ENCODE measurements around the gene FEZF1.

GRCh38 chr7:122298618-122299017 lies 5.9 kb downstream of the FEZF1 start:
- no peak for TF ChIP-seq SIN3A (IDR thresholded peaks at IDR 0.05; ENCODE audit: borderline replicate concordance, insufficient read depth, low read length)
- no peak for TF ChIP-seq REST (IDR thresholded peaks at IDR 0.05; ENCODE audit: insufficient read depth in 1 of 2, low read depth in 2 of 2, low read length in 2 of 2)

Measured in PFSK-1 (cell line).